Occipital lobe (tissue), 2 donors: ENCODE measurements around the gene LONRF2. TPM values are rescaled to one million over a fixed set of nuclear protein-coding genes. Genes with fewer than 3 reads are reported as not detected.
"Not testable (repeated sequence)": the region's sequence is repeated elsewhere in the genome, so short reads cannot be mapped to it uniquely, and the experiment has no call there.

ENCODE experiments used
- DNase-seq: peaks from one replicate; lab custom pipeline; 2025; lab: John Stamatoyannopoulos, UW
- total RNA-seq: library from RNA; depleted of rRNA; stranded (reverse); fragments of >200 nt; gene quantifications from one replicate; pipeline ENCODE4 v1.2.3, GENCODE V29; 2014

The LONRF2 gene
- total RNA-seq: 58.3 TPM

DNA sequence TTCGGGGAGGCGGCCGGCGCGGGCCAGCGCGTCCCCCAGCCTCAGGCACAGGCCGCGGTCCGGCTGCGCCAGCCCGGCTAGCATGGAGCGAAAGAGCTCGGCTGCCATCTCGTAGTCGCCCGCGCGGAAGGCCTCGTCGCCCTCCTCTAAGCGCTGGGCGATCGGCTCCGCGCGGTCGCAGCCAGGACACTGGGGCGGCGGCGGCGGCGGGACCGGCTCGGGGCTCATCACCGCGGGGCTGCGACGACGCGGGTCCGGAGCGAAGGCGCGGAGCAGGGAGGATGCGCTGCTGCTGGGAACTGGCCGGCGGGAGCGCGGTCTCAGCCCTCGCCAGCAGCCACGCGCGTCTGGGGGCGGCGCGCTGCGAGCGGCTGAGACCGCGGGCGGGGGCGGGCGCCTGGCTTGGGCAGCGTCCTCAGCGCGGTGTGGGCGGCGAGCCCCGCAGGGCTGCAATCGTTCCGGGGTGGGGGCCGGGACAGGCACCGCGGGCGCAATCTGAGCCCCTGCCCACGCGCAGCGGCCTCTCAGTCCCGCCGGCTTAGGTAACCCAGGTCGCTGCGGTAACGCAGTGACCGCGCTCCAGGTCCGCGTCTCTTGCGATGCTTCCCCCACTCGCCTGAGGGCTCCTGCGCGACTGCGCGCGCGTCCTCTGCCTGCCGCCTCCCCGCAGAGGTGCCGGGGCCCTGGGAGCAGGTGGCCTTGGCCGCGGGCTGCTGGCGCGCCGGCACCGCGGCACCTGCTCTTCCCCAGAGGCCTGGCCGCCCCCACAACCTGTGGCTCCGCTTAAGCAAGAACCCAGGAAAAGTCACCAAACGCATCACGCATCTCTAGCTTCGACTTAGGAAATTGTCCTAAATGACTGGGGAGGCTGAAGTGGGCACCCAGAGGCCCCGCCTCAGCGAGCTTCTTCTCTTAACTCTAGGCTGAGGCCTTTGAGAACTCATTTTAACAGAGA is at the start of gene LONRF2:
Gene LONRF2, minus strand, starts transcription at position 636 of the 955 bp plus-strand sequence. Its CDS starts 408 bp downstream, at position 228.
- DNase-seq: peak; percentile 47

DNA sequence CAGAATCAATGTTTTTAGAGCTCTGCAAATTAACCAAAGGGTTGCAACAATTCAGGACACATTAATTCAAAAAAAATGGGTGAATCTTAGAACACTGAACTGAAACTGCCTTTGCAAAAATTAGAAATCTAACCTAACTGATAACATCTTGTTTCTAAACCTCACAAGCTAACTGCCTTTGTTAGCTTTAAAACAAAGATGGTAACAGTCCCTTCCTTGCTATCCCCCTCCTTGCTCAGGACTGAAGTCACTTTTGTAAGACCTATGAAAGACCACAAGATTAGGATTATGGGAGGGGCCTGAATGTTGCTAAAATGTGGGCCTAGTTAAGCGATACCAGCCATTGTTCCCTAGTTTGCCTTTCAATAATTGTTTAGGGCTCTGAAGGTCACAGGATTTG is 44.9 kb upstream of the LONRF2 start:
- no peak for DNase-seq

DNA sequence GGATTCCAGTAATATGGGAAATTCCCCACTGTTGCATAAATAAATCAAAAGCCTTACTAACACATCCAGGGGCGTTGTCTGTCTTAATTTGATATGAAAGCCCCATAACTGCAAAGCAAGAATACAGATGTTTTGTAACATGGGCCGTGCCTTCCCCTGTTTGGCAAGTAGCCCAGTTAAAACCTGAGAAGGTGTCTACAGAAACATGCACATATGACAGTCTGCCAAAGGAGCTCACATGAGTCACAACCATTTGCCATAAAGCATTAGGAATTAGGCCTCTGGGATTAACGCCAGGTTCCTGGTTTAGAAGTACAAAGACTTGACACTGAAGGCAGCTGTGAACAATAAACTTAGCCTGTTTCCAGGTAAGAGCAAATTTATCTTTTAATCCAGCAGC is 43.1 kb upstream of the LONRF2 start:
- no peak for DNase-seq

DNA sequence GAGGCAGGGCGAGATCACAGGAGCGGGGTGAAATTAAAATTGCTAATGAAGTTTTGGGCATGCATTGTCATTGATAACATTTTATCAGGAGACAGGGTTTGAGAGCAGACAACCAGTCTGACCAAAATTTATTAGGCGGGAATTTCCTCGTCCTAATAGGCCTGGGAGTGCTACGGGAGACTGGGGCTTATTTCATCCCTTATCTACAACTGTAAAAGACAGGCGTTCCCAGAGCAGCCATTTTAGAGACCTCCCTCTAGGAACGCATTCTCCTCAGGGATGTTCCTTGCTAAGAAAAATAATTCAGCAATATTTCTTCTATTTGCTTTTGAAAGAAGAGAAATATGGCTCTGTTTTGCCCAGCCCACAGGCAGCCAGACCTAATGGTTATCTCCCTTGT is 40.0 kb upstream of the LONRF2 start:
- DNase-seq: not testable (repeated sequence)

DNA sequence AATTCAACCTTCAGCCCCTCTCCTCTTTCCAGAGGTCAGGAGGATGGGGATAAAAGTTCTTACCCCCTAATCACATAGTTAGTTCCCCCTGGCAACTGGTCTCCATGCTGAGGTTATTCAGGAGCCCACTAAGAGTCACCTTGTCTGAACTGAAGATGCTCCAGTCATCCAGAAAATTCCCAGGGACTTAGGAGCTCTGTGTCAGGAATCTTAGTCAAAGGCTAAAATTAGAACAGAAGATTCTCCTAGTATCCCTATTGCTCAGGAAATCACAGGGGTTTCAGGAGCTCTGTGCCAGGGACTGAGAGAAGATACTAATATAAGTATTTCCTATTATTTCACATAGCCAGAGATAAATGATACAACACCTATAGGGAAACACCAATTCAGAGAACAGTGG is 37.3 kb upstream of the LONRF2 start:
- no peak for DNase-seq

DNA sequence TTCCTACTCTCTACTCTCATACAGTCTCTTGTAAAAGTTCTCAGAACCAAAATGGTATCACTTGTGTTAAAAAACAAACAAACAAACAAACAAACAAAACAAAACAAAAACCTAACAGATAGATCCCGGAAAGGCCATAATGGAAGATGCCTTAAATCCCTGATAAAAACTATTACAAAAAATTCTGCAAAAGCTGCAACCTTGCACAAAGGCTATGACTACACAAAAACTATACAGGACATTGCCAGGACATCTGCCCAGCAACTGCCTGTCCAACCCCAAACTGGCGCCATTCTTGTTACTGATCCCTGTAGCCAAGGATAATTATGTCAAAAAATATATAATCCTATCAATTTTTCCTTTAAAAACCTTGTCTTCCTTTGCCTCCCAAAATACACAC is 36.3 kb upstream of the LONRF2 start:
- DNase-seq: no peak

DNA sequence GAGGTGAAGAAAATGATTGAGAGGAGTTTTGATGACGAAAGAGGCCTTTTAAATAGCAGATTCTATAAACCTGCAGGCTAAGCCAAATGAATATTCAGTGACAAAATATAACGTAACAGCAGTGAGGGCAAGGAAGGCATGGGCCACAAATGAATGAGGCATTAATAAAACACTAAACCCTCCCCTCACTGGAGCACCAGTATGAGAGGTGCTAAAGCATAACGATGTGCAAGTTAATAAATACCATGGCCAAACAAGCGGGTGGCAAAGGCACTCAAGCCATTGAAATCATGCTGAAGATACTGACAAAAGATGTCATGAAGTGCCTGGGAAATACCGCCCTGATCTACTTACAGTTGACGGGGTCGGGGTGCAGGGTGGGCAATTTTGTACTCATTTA is 30.2 kb upstream of the LONRF2 start:
- DNase-seq: no peak

DNA sequence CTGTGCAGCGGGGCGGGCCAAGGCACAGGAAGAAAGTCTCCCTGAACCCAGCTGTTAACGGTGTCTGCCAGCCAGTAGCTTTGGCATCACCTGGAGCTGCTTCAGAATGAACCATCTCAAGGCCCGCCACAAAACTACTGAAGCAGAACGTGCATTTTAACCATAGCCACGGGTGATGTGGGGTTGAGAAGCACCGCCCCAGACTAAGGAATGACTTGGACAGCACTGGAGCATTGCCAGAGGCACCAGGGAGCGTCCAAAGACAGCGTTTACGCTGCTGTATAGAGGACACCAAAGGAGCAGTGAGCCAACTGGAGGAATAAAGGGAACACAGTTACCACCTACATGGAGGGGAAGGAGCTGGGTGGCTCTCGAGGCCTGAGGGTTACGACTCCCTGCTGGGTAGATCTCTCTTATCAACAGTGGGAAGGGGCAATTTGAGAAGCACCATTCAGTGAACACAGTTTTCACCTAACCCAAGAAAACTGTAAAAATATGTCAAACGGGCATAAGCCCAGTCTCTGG is 28.4 kb upstream of the LONRF2 start:
- no peak for DNase-seq

DNA sequence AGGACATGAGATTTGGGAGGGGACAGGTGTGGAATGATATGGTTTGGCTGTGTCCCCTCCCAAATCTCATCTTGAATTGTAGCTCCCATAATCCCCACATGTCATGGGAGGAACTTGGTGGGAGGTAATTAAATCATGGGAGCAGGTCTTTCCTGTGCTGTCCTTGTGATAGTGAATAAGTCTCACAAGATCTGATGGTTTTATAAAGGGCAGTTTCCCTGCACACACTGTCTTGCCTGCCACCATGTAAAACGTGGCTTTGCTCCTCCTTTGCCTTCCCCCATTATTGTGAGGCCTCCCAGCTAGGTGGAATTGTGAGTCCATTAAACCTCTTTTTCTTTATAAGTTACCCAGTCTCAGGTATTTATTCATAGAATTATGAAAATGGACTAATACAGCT is 22.8 kb upstream of the LONRF2 start:
- DNase-seq: not testable (repeated sequence)

DNA sequence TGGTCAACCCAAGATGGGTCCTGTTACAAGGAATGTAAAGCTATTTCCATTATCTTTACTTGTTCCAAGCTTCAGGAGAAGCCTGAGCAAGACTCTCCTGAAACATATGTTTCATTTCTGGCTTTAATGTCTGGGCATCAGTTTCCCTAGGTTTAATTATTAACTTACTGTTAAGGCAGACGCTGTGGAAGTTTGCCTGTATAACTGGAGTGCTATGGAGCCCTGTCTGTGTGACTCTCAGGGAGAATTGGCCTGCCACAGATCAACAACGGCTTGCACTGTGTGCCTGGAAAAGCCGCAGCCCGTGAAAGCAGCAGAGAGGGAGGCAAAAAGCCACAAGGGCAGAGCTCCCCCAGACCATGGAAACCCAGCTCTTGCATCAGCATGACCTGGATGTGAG is 22.1 kb upstream of the LONRF2 start:
- no peak for DNase-seq

DNA sequence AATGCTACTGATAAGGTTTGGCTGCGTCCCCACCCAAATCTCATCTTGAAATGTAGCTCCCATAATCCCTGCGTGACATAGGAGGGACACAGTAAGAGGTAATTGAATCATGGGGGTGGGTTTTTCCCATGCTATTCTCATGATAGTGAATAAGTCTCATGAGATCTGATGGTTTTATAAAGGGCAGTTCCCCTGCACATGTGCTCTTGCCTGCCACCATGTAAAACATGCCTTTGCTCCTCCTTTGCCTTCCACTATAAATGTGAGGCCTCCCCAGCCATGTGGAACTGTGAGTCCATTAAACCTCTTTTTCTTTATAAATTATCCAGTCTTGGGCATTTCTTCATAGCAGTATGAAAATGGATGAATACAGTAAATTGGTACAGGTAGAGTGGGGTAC is 20.2 kb upstream of the LONRF2 start:
- DNase-seq: not testable (repeated sequence)

DNA sequence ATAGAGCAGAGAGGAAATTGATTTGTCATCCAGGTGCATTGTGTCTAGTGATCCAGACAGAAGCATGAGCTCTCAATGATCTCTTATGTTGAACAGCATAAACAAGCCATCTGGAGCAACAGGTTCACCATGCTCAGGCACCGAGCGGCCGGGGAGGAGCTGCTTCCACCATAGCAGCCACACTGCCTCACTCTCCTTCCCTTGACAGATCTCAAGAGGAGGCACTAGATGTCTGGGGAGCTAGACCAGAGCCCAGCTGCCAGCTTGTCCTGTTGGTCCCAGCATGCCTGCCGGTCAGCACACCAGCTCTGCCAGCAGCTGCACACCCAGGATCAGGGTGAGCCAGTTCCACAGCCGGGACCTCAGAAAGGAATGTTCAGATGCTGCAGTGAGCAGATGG is 17.5 kb upstream of the LONRF2 start:
- no peak for DNase-seq

DNA sequence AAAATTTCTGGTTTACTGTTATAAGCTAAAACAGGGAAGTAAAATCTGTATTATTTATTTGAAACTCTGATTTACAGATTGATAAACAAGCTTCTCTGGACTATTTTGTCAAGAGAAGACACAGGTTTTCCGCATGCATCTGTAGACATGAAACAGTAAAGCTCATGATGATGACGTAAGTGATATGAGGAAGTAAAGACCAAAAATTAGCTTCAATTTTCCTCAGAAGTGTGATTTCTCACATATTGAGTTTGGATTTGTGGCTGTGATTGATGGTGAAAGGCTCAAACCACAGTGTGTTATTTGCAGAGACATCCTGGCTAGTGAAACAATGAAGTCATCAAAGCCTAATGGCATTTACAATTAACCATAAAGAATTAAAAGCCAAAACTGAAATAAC is 12.6 kb upstream of the LONRF2 start:
- no peak for DNase-seq

DNA sequence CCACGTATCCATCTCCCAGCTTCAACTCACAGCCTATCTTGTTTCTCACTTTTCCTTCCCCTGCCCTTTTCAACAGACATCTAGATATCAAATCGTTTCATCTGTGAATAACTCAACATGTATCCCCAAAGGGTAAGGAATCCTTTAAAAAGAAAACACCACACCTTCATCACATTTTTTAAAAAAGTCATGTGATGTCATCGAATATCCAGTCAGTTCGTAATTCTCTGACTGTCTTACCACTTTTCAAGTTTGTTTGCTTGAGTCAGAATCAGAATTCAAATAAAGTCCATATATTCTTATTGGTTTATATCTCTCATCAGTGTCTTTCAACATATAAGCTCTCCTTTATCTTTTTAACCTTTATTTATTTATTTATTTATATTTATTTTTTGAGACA is 5.4 kb upstream of the LONRF2 start:
- DNase-seq: no peak

DNA sequence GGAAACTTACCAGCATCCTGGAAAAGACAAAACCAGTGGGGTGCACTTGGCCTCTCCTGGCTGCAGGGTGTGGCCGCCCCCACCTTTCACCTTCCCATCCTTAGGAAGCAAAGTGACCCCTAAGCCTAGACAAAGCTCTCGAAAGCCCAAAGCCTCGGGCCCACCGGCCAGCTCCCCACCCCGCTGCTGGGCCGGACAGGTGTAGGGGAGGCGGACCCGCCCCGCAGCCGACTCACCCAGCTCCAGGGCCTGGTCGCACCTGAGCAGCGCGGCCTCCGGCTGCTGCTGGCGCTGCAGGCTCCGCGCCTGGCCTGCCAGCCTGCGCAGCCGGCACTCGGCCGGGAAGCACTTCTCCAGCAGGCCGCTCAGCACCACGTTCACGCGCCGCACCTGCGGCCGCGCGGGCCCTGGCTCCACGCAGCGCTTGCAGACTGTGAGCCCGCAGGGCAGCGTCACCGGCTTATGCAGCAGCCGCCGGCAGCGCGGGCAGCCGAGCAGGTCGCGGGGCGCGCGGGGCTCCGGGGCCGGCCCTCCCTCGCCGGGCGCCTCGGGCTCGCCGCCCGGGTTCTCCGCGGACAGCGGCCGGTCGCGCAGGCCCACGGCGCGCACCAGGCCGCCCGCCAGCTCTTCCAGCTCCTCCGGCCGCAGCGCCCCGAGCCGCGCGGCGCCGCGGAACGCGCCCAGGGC is 979 bp downstream of the LONRF2 start:
- DNase-seq: peak; percentile 32

DNA sequence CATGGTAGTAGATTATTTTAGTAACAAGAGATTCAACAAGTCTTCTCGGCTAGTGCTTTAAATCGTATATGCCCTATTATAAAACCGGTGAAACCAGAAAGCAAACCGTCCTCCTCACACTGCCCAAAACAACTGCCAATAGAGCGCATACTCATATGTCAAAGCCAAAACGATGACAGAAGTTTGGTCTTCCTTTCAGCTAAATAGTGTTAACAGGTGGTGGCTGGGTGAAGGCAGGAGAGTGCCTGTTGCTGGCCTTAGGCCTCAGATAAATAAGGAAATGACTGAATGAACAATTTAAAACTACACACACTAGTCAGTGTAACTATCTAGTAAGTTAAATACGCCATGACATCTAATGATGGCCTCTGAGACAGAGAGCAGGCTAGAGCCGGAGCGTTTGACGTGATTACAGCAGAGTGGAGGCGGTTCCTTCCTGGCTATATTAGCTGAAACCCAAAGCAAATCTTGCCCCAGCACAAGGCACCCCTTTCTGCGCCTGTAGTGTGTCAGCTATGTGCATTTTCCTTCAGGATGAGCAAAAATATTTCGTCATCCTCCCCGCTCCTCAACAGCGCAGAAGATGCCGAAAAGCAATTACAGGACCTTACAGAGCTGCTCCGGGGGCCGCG is 1.6 kb downstream of the LONRF2 start:
- DNase-seq: peak; percentile 22

DNA sequence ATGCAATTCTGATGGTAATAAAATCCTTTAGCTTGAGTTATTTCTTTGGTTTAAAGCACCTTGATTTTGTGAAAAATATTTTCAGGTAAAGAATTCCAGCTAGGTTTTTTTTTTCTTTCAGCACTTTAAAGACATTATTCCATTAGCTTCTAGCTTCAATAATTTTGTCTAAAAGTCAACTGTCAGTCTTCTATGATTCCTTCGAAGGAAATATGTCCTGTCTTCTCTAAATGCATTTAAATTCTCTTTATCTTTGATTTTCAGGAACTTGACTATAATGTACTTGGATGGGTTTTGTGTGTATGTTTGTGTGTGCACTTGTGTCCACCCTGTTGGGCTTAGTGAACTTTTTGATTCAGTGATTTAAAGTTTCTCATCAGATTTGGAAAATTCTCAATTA is 4.7 kb downstream of the LONRF2 start:
- DNase-seq: no peak

DNA sequence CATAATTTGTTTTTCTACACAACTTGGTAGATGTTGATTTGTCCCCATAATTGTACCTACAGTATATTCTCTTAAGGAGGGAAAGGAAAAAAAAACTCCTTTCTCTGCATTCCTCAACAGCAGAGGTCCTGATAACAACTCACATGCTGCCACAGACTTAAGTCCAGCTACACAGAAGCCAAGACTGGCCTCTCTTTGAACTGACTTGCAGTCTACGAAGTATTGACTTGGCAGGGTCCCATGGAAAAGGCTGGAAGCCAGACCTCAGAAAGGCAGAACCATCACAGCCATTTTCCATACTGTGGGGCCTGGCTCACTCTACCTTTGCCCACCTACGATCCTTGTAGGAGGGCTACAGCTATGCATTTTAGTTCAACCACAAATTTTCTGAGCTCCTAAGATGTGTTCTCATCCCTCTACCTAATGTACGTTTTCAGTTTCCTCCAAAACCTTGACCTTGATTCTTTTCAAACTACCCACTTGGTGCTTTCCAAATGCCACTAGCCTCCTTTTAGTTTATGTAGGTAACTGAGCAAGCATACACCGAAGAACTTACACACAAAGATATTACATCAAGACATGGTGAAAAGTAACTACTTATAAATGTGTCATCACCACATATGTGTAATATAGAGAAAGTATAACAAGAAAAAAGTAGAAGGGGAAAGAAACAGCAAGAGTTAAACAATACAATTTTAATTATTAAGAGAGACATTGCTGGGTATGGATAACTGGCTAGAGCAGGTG is 12.2 kb downstream of the LONRF2 start:
- no peak for DNase-seq

DNA sequence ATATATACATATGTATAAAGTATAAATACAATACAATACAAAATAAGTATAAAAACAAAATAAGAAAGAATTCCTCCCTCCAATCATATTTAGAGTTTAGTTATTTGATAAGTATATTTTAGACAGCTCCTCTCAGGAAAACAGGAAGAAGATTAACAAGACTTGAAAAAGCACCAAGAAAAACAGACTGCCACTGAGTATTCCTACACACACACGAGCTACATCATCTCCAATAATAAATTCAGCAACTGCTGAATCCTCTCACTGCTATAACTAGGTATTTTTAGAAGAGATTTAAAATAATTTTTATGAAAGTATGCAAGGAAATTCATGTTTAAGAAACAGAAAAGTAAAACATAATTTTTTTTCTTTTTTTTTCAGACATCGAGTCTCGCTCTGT is 13.0 kb downstream of the LONRF2 start:
- no peak for DNase-seq

DNA sequence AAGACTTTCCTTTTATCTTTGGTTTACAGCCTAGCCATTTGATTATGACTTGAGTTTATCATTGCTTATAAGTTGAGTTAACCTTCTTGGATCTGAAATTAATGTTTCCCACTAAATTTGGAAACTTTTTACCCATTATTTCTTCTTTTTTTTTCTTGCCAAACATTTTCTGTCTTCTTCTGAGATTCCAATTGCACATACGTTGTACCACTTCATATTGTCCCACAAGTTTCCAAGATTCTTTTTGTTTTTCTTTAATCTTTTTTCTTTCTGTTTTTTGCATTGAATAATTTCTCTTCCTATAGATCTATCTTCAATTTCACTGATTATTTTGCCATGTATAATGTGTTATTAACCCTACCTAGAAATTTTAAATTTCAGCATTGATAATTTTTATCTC is 18.6 kb downstream of the LONRF2 start:
- DNase-seq: no peak

DNA sequence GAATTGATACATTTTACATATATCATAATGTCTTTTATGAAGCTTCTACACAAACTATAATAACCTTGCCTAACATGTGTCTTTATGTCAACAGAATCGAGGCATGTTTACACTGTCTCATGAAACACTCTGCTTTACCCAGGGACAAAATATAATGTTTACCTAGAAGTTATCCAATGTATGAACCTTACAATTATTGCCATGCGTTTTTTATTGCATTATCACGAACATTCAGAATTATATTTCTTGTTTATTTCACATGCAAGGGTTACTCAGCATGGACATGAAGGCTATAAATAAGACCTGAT is 19.8 kb downstream of the LONRF2 start:
- no peak for DNase-seq
